Heart right ventricle (tissue), 16 donors: ENCODE measurements around the gene SMOC1. TPM values are rescaled to one million over a fixed set of nuclear protein-coding genes. Genes with fewer than 3 reads are reported as not detected.

Source experiments
- ATAC-seq, 8 donors: fragments of 200-7000 bp; cut with Tn5 transposase; one replicate each; pipeline ENCODE4 v1.9.1; 2020; ENCODE audit warnings: mild to moderate bottlenecking in 8 of 8, moderate library complexity in 8 of 8, moderate number of reproducible peaks in 1 of 8
- DNase-seq, 2 donors: peaks; one replicate each; pipeline ENCODE4 v3.0.0-alpha.2; 2020
- H3K27ac ChIP-seq, 10 donors: fragments of 200-600 bp; sonication (generic) in 2 of 10; one replicate each; pipeline versions ENCODE4 v1.5.0 to v1.8.0; 2020 to 2022; ENCODE audit warnings: mild to moderate bottlenecking in 3 of 10
- H3K27me3 ChIP-seq, 7 donors: fragments of 200-600 bp; one replicate each; pipeline ENCODE4 v1.8.0; 2021 to 2022; ENCODE audit warnings: mild to moderate bottlenecking in 2 of 7
- H3K36me3 ChIP-seq, 9 donors: fragments of 200-600 bp; sonication (generic) in 1 of 9; one replicate each; pipeline versions ENCODE4 v1.5.0 to v1.8.0; 2020 to 2022; ENCODE audit warnings: mild to moderate bottlenecking in 2 of 9
- H3K4me1 ChIP-seq, 9 donors: fragments of 200-600 bp; sonication (generic) in 1 of 9; one replicate each; pipeline versions ENCODE4 v1.5.0 to v1.8.0; 2020 to 2022; ENCODE audit warnings: mild to moderate bottlenecking in 4 of 9
- H3K4me3 ChIP-seq, 10 donors: fragments of 200-600 bp; sonication (generic) in 2 of 10; one replicate each; pipeline versions ENCODE4 v1.5.0 to v1.8.0; 2020 to 2022; ENCODE audit warnings: mild to moderate bottlenecking in 7 of 10, moderate library complexity in 2 of 10
- H3K9me3 ChIP-seq, 11 donors: fragments of 200-600 bp in 10 of 11; sonication (generic) in 2 of 11; one replicate each; pipeline versions ENCODE4 v1.5.0 to v1.8.0; 2013 to 2022; ENCODE audit warnings: mild to moderate bottlenecking in 2 of 11, control low read depth in 1 of 11, moderate library complexity in 1 of 11
- WGBS, 2 donors: extraction: QIAGEN DNeasy Blood & Tissue Kit; methylation state at CpG; one replicate each; pipeline ENCODE4 v1.1.7; 2013; ENCODE audit warnings: inconsistent platforms in 1 of 2; 5-methylcytosine and 5-hydroxymethylcytosine counted together
- intact Hi-C, 10 donors: fragments of 100-400 bp; cut with DNase I; formaldehyde crosslinking; loops; one replicate each; pipeline versions ENCODE4 v1.11.1 to v1.14.2; 2022
- polyA plus RNA-seq, 2 donors: library from polyadenylated mRNA; stranded (reverse); fragments of 200-250 nt; gene quantifications; one replicate each; pipeline ENCODE4 v1.2.3, GENCODE V29; 2013
- total RNA-seq, 10 donors: library from RNA; stranded (reverse); fragmentation: NEBNext Ultra II Directional in 3 of 10; extraction: Animal tissue kit (Norgen Biotek cat#: 25700) in 3 of 10; gene quantifications; one replicate each; pipeline versions ENCODE4 v1.2.1 to v1.2.4, GENCODE V29; 2021 to 2023
- TF ChIP-seq, protein P1 (sequence below), 9 donors: fragments of 200-600 bp; sonication (generic) in 2 of 9; IDR thresholded peaks; one replicate each; pipeline versions ENCODE4 v1.5.0 to v1.8.0; 2021 to 2022; ENCODE audit warnings: antibody characterized with exemption in 9 of 9, mild to moderate bottlenecking in 5 of 9, moderate library complexity in 1 of 9
- donor health status: Arrhythmogenic right ventricular cardiomyopathy.
- donor health status: ischemic (EF 13 %, LVEDD 7.1; RV severe dilation, severe dysfunction).
- donor health status: healthy with polysubstance abuse.
- donor health status: DM: no; HTN: yes; CAD: no.
- donor health status: DM: no; HTN: no; CAD: no.
- donor health status: ischemic (EF 25% LVEDD 6.9; RV normal size, moderate dysfunction).
- donor health status: ischemic (EF 25% LVEDD 5.7; RV mildly dilated, moderate dysfunction).
- donor health status: healthy.
- donor health status: DM: yes; HTN: yes; CAD: no.
- donor health status: Ischemic cardiomyopathy.
- donor health status: ischemic (EF 35%, LVEDD 5.7; RV mildly dilated, moderate dysfunction).
- donor health status: nonischemic (EF 11% LVEDD 7.7; RV severe dilation, severe dysfunction).
- donor health status: DM: yes; HTN: yes; CAD: no.
- donor health status: PGD.
- donor health status: ischemic (EF 29% LVEDD 5.4; RV normal size, mild dysfunction).
- donor health status: nonischemic (EF 23%, LVEDD 6.1; RV moderate dilation, normal function).

The SMOC1 gene
- total and polyA plus RNA-seq, 12 donors: 0.15 to 6.8 (median 1.3) TPM

DNA sequence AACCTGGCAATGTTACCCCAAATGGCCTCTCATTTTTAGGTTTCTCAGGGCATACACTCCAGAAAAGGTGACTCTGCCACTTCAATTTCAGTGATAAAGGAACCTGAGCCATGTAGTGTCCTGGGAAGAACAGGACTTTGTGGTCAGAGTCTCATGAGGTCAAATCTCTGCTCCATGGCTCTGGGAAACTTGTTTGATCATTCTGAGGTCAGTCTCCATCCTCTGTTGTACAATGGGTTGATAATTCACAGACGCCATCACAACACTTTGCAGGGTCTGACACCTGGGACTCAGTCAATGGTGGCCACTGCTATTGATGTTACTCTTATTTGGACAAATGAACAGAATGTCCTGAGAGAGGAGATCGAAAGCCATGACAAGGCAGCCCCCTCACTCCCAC is 31.1 kb upstream of the SMOC1 start:
- intact Hi-C loops: no loop called here
- Histone ChIP-seq H3K27ac (no peak overlapping the region), H3K27me3 (peaks cover 0 to 57% (median 26%) of the 10 kb centered on the region in 7 donors), H3K9me3 (no peaks in the 10 kb centered on the region), H3K36me3 (no peaks in the 10 kb centered on the region), H3K4me3 (no peak overlapping the region), H3K4me1 (no peaks in the 10 kb centered on the region)
- TF ChIP-seq, protein P1, sequence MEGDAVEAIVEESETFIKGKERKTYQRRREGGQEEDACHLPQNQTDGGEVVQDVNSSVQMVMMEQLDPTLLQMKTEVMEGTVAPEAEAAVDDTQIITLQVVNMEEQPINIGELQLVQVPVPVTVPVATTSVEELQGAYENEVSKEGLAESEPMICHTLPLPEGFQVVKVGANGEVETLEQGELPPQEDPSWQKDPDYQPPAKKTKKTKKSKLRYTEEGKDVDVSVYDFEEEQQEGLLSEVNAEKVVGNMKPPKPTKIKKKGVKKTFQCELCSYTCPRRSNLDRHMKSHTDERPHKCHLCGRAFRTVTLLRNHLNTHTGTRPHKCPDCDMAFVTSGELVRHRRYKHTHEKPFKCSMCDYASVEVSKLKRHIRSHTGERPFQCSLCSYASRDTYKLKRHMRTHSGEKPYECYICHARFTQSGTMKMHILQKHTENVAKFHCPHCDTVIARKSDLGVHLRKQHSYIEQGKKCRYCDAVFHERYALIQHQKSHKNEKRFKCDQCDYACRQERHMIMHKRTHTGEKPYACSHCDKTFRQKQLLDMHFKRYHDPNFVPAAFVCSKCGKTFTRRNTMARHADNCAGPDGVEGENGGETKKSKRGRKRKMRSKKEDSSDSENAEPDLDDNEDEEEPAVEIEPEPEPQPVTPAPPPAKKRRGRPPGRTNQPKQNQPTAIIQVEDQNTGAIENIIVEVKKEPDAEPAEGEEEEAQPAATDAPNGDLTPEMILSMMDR (IDR thresholded peaks at IDR 0.05): no peak
- no peak for ATAC-seq
- no peak for DNase-seq
- WGBS, 2 donors: 79 to 89% methylated on average over 2 of the region's 2 CpGs

DNA sequence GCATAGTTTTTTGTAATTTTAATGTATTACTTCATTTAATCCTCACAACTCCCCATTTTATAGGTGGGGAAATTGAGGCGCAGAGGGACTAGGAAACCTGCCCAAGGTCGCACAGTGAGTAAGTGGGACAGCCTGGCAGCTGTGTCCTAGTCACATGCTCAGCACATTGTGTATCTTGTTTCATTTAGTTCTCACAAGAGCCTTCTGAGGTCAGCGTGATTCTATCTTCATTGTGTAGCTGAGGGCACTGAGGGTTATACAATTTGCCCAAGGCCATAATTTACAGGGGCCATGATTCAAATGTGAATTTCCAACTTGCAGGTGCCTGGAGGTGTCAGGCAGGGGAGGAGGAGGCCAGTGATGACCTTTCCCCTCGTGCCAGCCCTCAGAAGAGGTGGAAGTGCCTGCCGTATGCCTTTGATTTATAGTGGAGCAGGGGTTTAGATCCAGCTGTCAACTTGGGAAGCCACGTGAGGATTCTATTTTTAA is 30.3 kb upstream of the SMOC1 start:
- Histone ChIP-seq H3K9me3 (no peaks in the 10 kb centered on the region), H3K27ac (no peak overlapping the region), H3K27me3 (peaks cover 0 to 50% (median 19%) of the 10 kb centered on the region in 7 donors), H3K4me1 (no peaks in the 10 kb centered on the region), H3K4me3 (no peak overlapping the region), H3K36me3 (no peaks in the 10 kb centered on the region)
- intact Hi-C loops: no loop called here
- 46 to 54% methylated on average over 6 of the region's 6 CpGs for WGBS, 2 donors
- ATAC-seq (peak in 1 of 8 donors; percentile 29), DNase-seq (no peak)
- TF ChIP-seq, protein P1 (IDR thresholded peaks at IDR 0.05): no peak

DNA sequence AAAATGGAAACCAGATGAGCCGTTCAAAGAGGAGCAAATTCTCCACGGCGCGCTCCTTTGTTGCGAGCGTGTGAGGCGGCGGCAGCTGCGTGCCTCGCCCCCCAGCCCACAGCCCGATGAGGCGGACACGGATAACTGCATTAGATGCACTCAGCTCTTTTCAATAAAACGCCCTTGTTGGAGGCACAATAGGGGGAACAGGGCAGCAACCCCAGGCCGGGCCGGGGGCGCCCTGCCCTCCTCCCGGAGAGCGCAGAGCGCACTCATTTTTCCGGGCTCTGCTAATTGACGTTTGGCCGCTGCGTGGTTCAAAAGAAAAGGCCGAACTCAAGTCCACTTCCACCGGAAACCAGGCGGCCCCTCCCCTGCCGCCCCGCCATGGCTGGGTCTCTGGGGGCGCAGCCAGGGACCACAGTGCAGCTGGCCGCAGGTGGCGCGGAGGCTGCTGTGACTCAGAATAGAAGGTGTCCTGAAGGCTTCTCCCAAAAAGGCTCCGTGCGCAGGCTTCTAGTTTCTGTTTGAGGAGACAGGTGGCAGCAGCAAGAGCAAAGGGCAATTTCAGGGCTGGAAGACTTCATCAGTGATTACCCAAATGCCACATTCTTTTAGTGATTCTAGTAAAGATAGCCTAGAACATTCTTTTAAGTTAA is 29.0 kb upstream of the SMOC1 start:
- H3K9me3 ChIP-seq: no peaks in the 10 kb centered on the region
- H3K4me1 ChIP-seq: no peaks in the 10 kb centered on the region
- H3K27me3 ChIP-seq: peaks cover 0 to 41% (median 18%) of the 10 kb centered on the region in 7 donors
- DNase-seq (no peak), ATAC-seq (no peak)
- H3K36me3 ChIP-seq: no peaks in the 10 kb centered on the region
- WGBS, 2 donors: 71 to 79% methylated on average over 35 of the region's 35 CpGs
- H3K27ac ChIP-seq: no peak overlapping the region
- H3K4me3 ChIP-seq: no peak overlapping the region
- TF ChIP-seq, protein P1 (IDR thresholded peaks at IDR 0.05): no peak
- intact Hi-C loops: no loop called here

DNA sequence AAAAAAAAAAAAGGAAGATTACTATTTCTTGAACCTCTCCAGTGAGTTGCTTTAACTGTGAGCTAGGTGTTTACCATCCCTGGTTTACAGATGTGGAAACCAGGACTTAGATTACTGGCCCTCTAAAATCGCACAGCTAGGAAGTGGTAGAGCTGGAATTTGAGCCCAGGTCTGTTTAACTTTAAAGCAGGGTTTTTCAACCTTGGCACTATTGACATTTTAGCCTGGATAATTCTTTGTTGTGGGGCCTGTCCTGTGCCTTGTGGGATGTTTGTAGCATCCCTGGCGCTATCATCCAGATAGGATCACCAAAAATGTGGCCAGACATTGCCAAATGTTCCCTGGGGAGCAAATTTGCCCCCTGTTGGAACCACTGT is 28.5 kb upstream of the SMOC1 start:
- intact Hi-C loops: no loop called here
- H3K9me3 ChIP-seq: no peaks in the 10 kb centered on the region
- WGBS, 2 donors: 77 to 87% methylated on average over 2 of the region's 2 CpGs
- no peak for ATAC-seq
- TF ChIP-seq, protein P1 (IDR thresholded peaks at IDR 0.05): no peak
- no peaks in the 10 kb centered on the region for H3K4me1 ChIP-seq
- H3K27me3 ChIP-seq: peaks cover 0 to 36% (median 18%) of the 10 kb centered on the region in 7 donors
- H3K4me3 ChIP-seq: no peak overlapping the region
- DNase-seq: no peak
- H3K36me3 ChIP-seq: no peaks in the 10 kb centered on the region
- no peak overlapping the region for H3K27ac ChIP-seq
